ENCODE data around the gene NDUFA6.

The NDUFA6 gene

GRCh38 chr22:42078469-42079318 is 11.9 kb downstream of the NDUFA6 start:
- TF ChIP-seq EZH2 (IDR thresholded peaks at IDR 0.05; ENCODE audit: borderline replicate concordance, low read length) (no peak), CTCF (IDR thresholded peaks at IDR 0.05; ENCODE audit: low read length) (no peak)
- H3K9ac ChIP-seq (ENCODE audit: low read length): peak overlapping the region; percentile 90
- H3K4me3 ChIP-seq (ENCODE audit: low read depth, low read length, poor library complexity, severe bottlenecking): peak overlapping the region; percentile 81
- no peaks in the 10 kb centered on the region for H3K27me3 ChIP-seq (ENCODE audit: insufficient read depth, low read length)
- no peak overlapping the region for H2AFZ ChIP-seq (ENCODE audit: low read length)
- H3K9me3 ChIP-seq (ENCODE audit: low read length): no peaks in the 10 kb centered on the region
- no peaks in the 10 kb centered on the region for H3F3A ChIP-seq (ENCODE audit: insufficient read depth, low read length)
- H3K36me3 ChIP-seq (ENCODE audit: insufficient read depth, low read length): peaks cover 23% of the 10 kb centered on the region
- peak overlapping the region; percentile 79 for H3K27ac ChIP-seq (ENCODE audit: low read depth, low read length, poor library complexity, severe bottlenecking)
- peaks cover 11% of the 10 kb centered on the region for H3K79me2 ChIP-seq (ENCODE audit: insufficient read depth, low read length)
- no peaks in the 10 kb centered on the region for H3K9me2 ChIP-seq (ENCODE audit: low read depth, low read length)
- peaks cover 17% of the 10 kb centered on the region for H3K4me1 ChIP-seq (ENCODE audit: insufficient read depth, low read length, severe bottlenecking)
- H4K20me1 ChIP-seq (ENCODE audit: insufficient read depth, low read length): no peaks in the 10 kb centered on the region
- peak overlapping the region; percentile 74 for H3K4me2 ChIP-seq (ENCODE audit: low read length)

GRCh38 chr22:42077486-42078125 is 13.0 kb downstream of the NDUFA6 start:
- TF ChIP-seq CTCF (IDR thresholded peaks at IDR 0.05; ENCODE audit: low read length) (no peak), EZH2 (IDR thresholded peaks at IDR 0.05; ENCODE audit: borderline replicate concordance, low read length) (no peak)
- H3K27ac ChIP-seq (ENCODE audit: low read depth, low read length, poor library complexity, severe bottlenecking): no peak overlapping the region
- no peaks in the 10 kb centered on the region for H3F3A ChIP-seq (ENCODE audit: insufficient read depth, low read length)
- H3K36me3 ChIP-seq (ENCODE audit: insufficient read depth, low read length): peaks cover 12% of the 10 kb centered on the region
- H3K9me2 ChIP-seq (ENCODE audit: low read depth, low read length): no peaks in the 10 kb centered on the region
- peaks cover 11% of the 10 kb centered on the region for H3K79me2 ChIP-seq (ENCODE audit: insufficient read depth, low read length)
- H3K9ac ChIP-seq (ENCODE audit: low read length): no peak overlapping the region
- H3K27me3 ChIP-seq (ENCODE audit: insufficient read depth, low read length): no peaks in the 10 kb centered on the region
- no peak overlapping the region for H3K4me2 ChIP-seq (ENCODE audit: low read length)
- no peak overlapping the region for H3K4me3 ChIP-seq (ENCODE audit: low read depth, low read length, poor library complexity, severe bottlenecking)
- H3K4me1 ChIP-seq (ENCODE audit: insufficient read depth, low read length, severe bottlenecking): peaks cover 17% of the 10 kb centered on the region
- H2AFZ ChIP-seq (ENCODE audit: low read length): no peak overlapping the region
- H3K9me3 ChIP-seq (ENCODE audit: low read length): no peaks in the 10 kb centered on the region
- H4K20me1 ChIP-seq (ENCODE audit: insufficient read depth, low read length): no peaks in the 10 kb centered on the region

GRCh38 chr22:42076764-42077485 is 13.6 kb downstream of the NDUFA6 start:
- H4K20me1 ChIP-seq (ENCODE audit: insufficient read depth, low read length): no peaks in the 10 kb centered on the region
- no peaks in the 10 kb centered on the region for H3K27me3 ChIP-seq (ENCODE audit: insufficient read depth, low read length)
- H3K9me2 ChIP-seq (ENCODE audit: low read depth, low read length): no peaks in the 10 kb centered on the region
- peaks cover 11% of the 10 kb centered on the region for H3K79me2 ChIP-seq (ENCODE audit: insufficient read depth, low read length)
- H3K9me3 ChIP-seq (ENCODE audit: low read length): no peaks in the 10 kb centered on the region
- H3F3A ChIP-seq (ENCODE audit: insufficient read depth, low read length): no peaks in the 10 kb centered on the region
- H3K36me3 ChIP-seq (ENCODE audit: insufficient read depth, low read length): peaks cover 5% of the 10 kb centered on the region
- no peak overlapping the region for H3K4me2 ChIP-seq (ENCODE audit: low read length)
- H2AFZ ChIP-seq (ENCODE audit: low read length): no peak overlapping the region
- no peak overlapping the region for H3K27ac ChIP-seq (ENCODE audit: low read depth, low read length, poor library complexity, severe bottlenecking)
- TF ChIP-seq EZH2 (IDR thresholded peaks at IDR 0.05; ENCODE audit: borderline replicate concordance, low read length): no peak
- no peak for TF ChIP-seq CTCF (IDR thresholded peaks at IDR 0.05; ENCODE audit: low read length)
- H3K9ac ChIP-seq (ENCODE audit: low read length): no peak overlapping the region
- peaks cover 17% of the 10 kb centered on the region for H3K4me1 ChIP-seq (ENCODE audit: insufficient read depth, low read length, severe bottlenecking)
- no peak overlapping the region for H3K4me3 ChIP-seq (ENCODE audit: low read depth, low read length, poor library complexity, severe bottlenecking)

All from OCI-LY1 (cell line).